H1 (cell line): ENCODE data around the gene CUX1. TPM values are rescaled to one million over a fixed set of nuclear protein-coding genes. Genes with fewer than 3 reads are reported as not detected.
A peak's percentile ranks its signal among the peaks of the same experiment; 100 is the strongest.

ENCODE experiments used
- CTCF ChIA-PET: fragments of 300-600 bp; sonication (Branson Sonifier 250); formaldehyde crosslinking; loops from one replicate; lab custom pipeline; 2021; ENCODE audit not compliant: partially characterized antibody; lab: Charles Lee
- POLR2A ChIA-PET: fragments of 300-600 bp; sonication (Branson Sonifier 250); formaldehyde crosslinking; loops from one replicate; lab custom pipeline; 2021; ENCODE audit warnings: inconsistent platforms; ENCODE audit not compliant: partially characterized antibody; lab: Charles Lee
- DNase-seq, 2 experiments: peaks; one replicate each; pipeline versions ENCODE4 v3.0.0 to v3.0.0-alpha.2; 2010 to 2022; ENCODE audit warnings: low spot score in 2 of 2, low read depth in 1 of 2, mixed read lengths in 1 of 2
- FAIRE-seq: peaks from 2 replicates; lab custom pipeline; 2011; peaks lifted over from hg19 to GRCh38; lab: Jason Lieb, UNC
- H2AFZ ChIP-seq: 2 replicates; pipeline ENCODE4 v1.8.1; 2012; ENCODE audit warnings: low read length, inconsistent platforms
- H2AK5ac ChIP-seq: 2 replicates; pipeline ENCODE4 v1.6.1; 2013; ENCODE audit warnings: low read depth, low read length
- H2BK120ac ChIP-seq: replicated peaks from 2 replicates; pipeline ENCODE3; 2013; ENCODE audit warnings: low read depth, low read length, inconsistent platforms
- H2BK12ac ChIP-seq: 2 replicates; pipeline ENCODE4 v1.6.1; 2013; ENCODE audit warnings: low read depth, low read length
- H2BK15ac ChIP-seq: 2 replicates; pipeline ENCODE4 v1.6.1; 2013; ENCODE audit warnings: low read length
- H2BK20ac ChIP-seq: 2 replicates; pipeline ENCODE4 v1.6.1; 2013; ENCODE audit warnings: low read length
- H2BK5ac ChIP-seq: 2 replicates; pipeline ENCODE4 v1.6.1; 2013; ENCODE audit warnings: low read depth, low read length
- H3K14ac ChIP-seq: 2 replicates; pipeline ENCODE4 v1.6.1; 2013; ENCODE audit warnings: inconsistent platforms; ENCODE audit not compliant: insufficient read length
- H3K18ac ChIP-seq: 2 replicates; pipeline ENCODE4 v1.6.1; 2013; ENCODE audit warnings: low read length; ENCODE audit errors: extremely low read depth
- H3K23ac ChIP-seq: 2 replicates; pipeline ENCODE4 v1.6.1; 2013; ENCODE audit warnings: inconsistent platforms; ENCODE audit not compliant: insufficient read length
- H3K23me2 ChIP-seq: 2 replicates; pipeline ENCODE4 v1.6.1; 2013; ENCODE audit warnings: low read depth, low read length
- H3K27ac ChIP-seq: 2 replicates; pipeline ENCODE4 v1.6.1; 2011; ENCODE audit warnings: low read depth, low read length, inconsistent platforms
- H3K27me3 ChIP-seq, 4 experiments: replicated peaks in 1 of 4; 1 replicate in 1 of 4; 2 replicates in 3 of 4; pipeline versions ENCODE4 v1.6.1 to v1.8.1; 2011 to 2013; ENCODE audit warnings: low read length in 3 of 4, mild to moderate bottlenecking in 3 of 4, inconsistent platforms in 2 of 4, mixed read lengths in 2 of 4, moderate library complexity in 1 of 4; ENCODE audit not compliant: control insufficient read depth in 3 of 4, insufficient read depth in 3 of 4; ENCODE audit errors: extremely low read depth in 1 of 4
- H3K36me3 ChIP-seq, 4 experiments: 2 replicates each; pipeline versions ENCODE4 v1.6.1 to v1.8.1; 2011 to 2013; ENCODE audit warnings: mild to moderate bottlenecking in 4 of 4, low read length in 3 of 4, moderate library complexity in 2 of 4, control low read depth in 1 of 4, inconsistent platforms in 1 of 4; ENCODE audit not compliant: insufficient read depth in 4 of 4, control insufficient read depth in 2 of 4
- H3K4ac ChIP-seq: replicated peaks from 2 replicates; pipeline ENCODE3; 2013; ENCODE audit warnings: low read length, low read depth, mixed read lengths, inconsistent platforms; ENCODE audit not compliant: insufficient read length
- H3K4me1 ChIP-seq, 4 experiments: replicated peaks in 1 of 4; 1 replicate in 1 of 4; 2 replicates in 3 of 4; pipeline versions ENCODE4 v1.6.1 to v1.8.1; 2011 to 2013; ENCODE audit warnings: low read length in 3 of 4, inconsistent platforms in 2 of 4, mixed read lengths in 1 of 4; ENCODE audit not compliant: insufficient read depth in 4 of 4, control insufficient read depth in 3 of 4
- H3K4me2 ChIP-seq, 2 experiments: 2 replicates each; pipeline versions ENCODE4 v1.6.1 to v1.8.1; 2011 to 2013; ENCODE audit warnings: low read depth in 2 of 2, low read length in 2 of 2, control low read depth in 1 of 2, inconsistent platforms in 1 of 2, mild to moderate bottlenecking in 1 of 2; ENCODE audit not compliant: insufficient read depth in 1 of 2
- H3K4me3 ChIP-seq, 4 experiments: fragments of 200-600, 300-600 bp in 1 of 4; sonication (generic), shearing (Covaris generic), sonication (Bioruptor Twin) in 1 of 4; 2 replicates each; pipeline versions ENCODE4 v1.5.1 to v1.8.1; 2011 to 2016; ENCODE audit warnings: low read length in 4 of 4, low read depth in 3 of 4, control low read depth in 2 of 4, inconsistent platforms in 2 of 4, mild to moderate bottlenecking in 2 of 4, mixed read lengths in 1 of 4, moderate library complexity in 1 of 4; ENCODE audit not compliant: insufficient read depth in 2 of 4; ENCODE audit errors: extremely low read depth in 1 of 4
- H3K56ac ChIP-seq: replicated peaks from 2 replicates; pipeline ENCODE3; 2013; ENCODE audit warnings: low read depth, mild to moderate bottlenecking, mixed read lengths, low read length, inconsistent platforms; ENCODE audit not compliant: insufficient read length
- H3K79me1 ChIP-seq: 2 replicates; pipeline ENCODE4 v1.6.1; 2013; ENCODE audit warnings: low read depth, low read length, control low read depth
- H3K79me2 ChIP-seq, 2 experiments: 2 replicates each; pipeline versions ENCODE4 v1.6.1 to v1.8.1; 2012 to 2013; ENCODE audit warnings: low read length in 2 of 2, mild to moderate bottlenecking in 2 of 2, inconsistent platforms in 1 of 2; ENCODE audit not compliant: insufficient read depth in 2 of 2, control insufficient read depth in 1 of 2
- H3K9ac ChIP-seq, 4 experiments: replicated peaks in 1 of 4; 1 replicate in 1 of 4; 2 replicates in 3 of 4; pipeline versions ENCODE4 v1.6.1 to v1.8.1; 2011 to 2013; ENCODE audit warnings: low read depth in 3 of 4, low read length in 3 of 4, control low read depth in 2 of 4, mild to moderate bottlenecking in 2 of 4, moderate library complexity in 2 of 4, inconsistent platforms in 1 of 4; ENCODE audit errors: extremely low read depth in 1 of 4
- H3K9me3 ChIP-seq, 2 experiments: 2 replicates each; pipeline versions ENCODE4 v1.6.1 to v1.8.1; 2012 to 2013; ENCODE audit warnings: mild to moderate bottlenecking in 2 of 2, moderate library complexity in 2 of 2, control low read depth in 1 of 2, inconsistent platforms in 1 of 2, low read depth in 1 of 2, low read length in 1 of 2, mixed read lengths in 1 of 2; ENCODE audit not compliant: insufficient read depth in 2 of 2
- H4K20me1 ChIP-seq, 2 experiments: replicated peaks in 1 of 2; 2 replicates each; pipeline versions ENCODE3 to v1.8.1; 2011 to 2013; ENCODE audit warnings: inconsistent platforms in 2 of 2, low read length in 2 of 2, mild to moderate bottlenecking in 1 of 2; ENCODE audit not compliant: insufficient read depth in 2 of 2, control insufficient read depth in 1 of 2
- H4K5ac ChIP-seq: 2 replicates; pipeline ENCODE4 v1.6.1; 2013; ENCODE audit warnings: low read length, low read depth, mixed read lengths, inconsistent platforms; ENCODE audit not compliant: insufficient read length
- H4K8ac ChIP-seq: 2 replicates; pipeline ENCODE4 v1.8.0; 2013; ENCODE audit warnings: mild to moderate bottlenecking, moderate library complexity, low read length, inconsistent platforms; ENCODE audit not compliant: insufficient read depth; ENCODE audit errors: extremely low read depth
- H4K91ac ChIP-seq: replicated peaks from 2 replicates; pipeline ENCODE3; 2013; ENCODE audit warnings: low read length, mixed read lengths, inconsistent platforms; ENCODE audit not compliant: insufficient read length
- EGR1 ChIP-seq: IDR thresholded peaks from 2 replicates; pipeline ENCODE4 v1.6.1; 2011; ENCODE audit warnings: low read depth, low read length, borderline replicate concordance
- RFX5 ChIP-seq: IDR thresholded peaks from 2 replicates; pipeline ENCODE4 v1.6.1; 2011; ENCODE audit warnings: low read depth, low read length, improper control_type of control experiment, borderline replicate concordance
- TAF7 ChIP-seq: optimal IDR thresholded peaks from 2 replicates; pipeline ENCODE3; 2011; ENCODE audit warnings: low read depth, mild to moderate bottlenecking, inconsistent platforms, low read length, moderate library complexity, borderline replicate concordance
- TEAD4 ChIP-seq: IDR thresholded peaks from 2 replicates; pipeline ENCODE4 v1.6.1; 2012; ENCODE audit warnings: low read depth, low read length, inconsistent platforms, mixed read lengths
- ZNF274 ChIP-seq: IDR thresholded peaks from 2 replicates; pipeline ENCODE4 v1.7.0; 2012; ENCODE audit warnings: low read length, borderline replicate concordance; ENCODE audit errors: extremely low read depth
- WGBS, 2 experiments: shearing (Covaris generic) in 1 of 2; methylation state at CpG; one replicate each; pipeline versions ENCODE4 v1.1.6 to v1.1.7; 2013 to 2015; ENCODE audit warnings: low lambda C conversion rate in 2 of 2, mixed read lengths in 2 of 2, inconsistent platforms in 1 of 2, low coverage in 1 of 2, missing lambda C conversion rate in 1 of 2; ENCODE audit not compliant: insufficient replicate concordance in 2 of 2, insufficient coverage in 1 of 2, insufficient read length in 1 of 2; ENCODE audit errors: extremely low coverage in 1 of 2, missing lambda C conversion rate in 1 of 2; 5-methylcytosine and 5-hydroxymethylcytosine counted together
- polyA plus RNA-seq, 7 experiments: library from polyadenylated mRNA; depleted of rRNA in 3 of 7; stranded (reverse) in 5 of 7; unstranded in 2 of 7; fragments of >200 nt in 5 of 7; fragments of 200-250 nt in 2 of 7; gene quantifications; 1 replicate in 5 of 7; 2 replicates in 1 of 7; 4 replicates in 1 of 7; pipeline versions ENCODE4 v1.2.1 to v1.2.3, GENCODE V29; 2011 to 2013; ENCODE audit warnings: missing spikeins in 2 of 7, mixed read lengths in 2 of 7
- total RNA-seq: library from RNA; stranded (reverse); fragmentation: NEBNext Ultra II Directional; extraction: Animal tissue kit (Norgen Biotek cat#: 25700); gene quantifications from 2 replicates; pipeline ENCODE4 v1.2.1, GENCODE V29; 2021

Gene CUX1
- total and polyA plus RNA-seq, 2 of the 8 experiments (the other 6 are each of a cell fraction or from before 2014, with no cell fraction given): 21.6 to 65.9 TPM

GRCh38 chr7:101941481-101942383 is 124.3 kb downstream of the CUX1 start:
- CTCF ChIA-PET: interaction anchor here (0.7 to 1.5 kb wide), 9 partner anchors 13 to 275 kb away, joined by 3 to 5 read pairs (median 3); no protein-coding TSS in a partner anchor
- Histone ChIP-seq H3K79me1 (peaks cover 21% of the 10 kb centered on the region), H3K79me2 (peaks cover 3 to 79% of the 10 kb centered on the region in 2 experiments; a peak in 3 of 4 replicates), H4K5ac (no peak overlapping the region), H3K36me3 (no peaks in the 10 kb centered on the region), H3K14ac (no peak overlapping the region), H3K27me3 (no peaks in the 10 kb centered on the region), H2BK12ac (peak overlapping the region; percentile 32; the same call in 1 of the 2 replicates), H3K56ac (no peak overlapping the region), H3K9me3 (no peaks in the 10 kb centered on the region), H2BK120ac (peak overlapping the region; percentile 21), H3K4ac (peak overlapping the region; percentile 24), H4K91ac (no peak overlapping the region), H3K27ac (peak overlapping the region; percentile 34; the same call in 1 of the 2 replicates), H2AFZ (no peak overlapping the region), H2BK15ac (no peak overlapping the region; the same call in 1 of the 2 replicates), H2BK5ac (peak overlapping the region; percentile 72), H4K20me1 (peaks cover 2 to 5% of the 10 kb centered on the region in 2 experiments), H3K9ac (peak overlapping the region in 2 of 4 experiments; percentile 6 to 16; a peak in 1 of 7 replicates), H2AK5ac (peak overlapping the region; percentile 82), H2BK20ac (peak overlapping the region; percentile 87; the same call in 1 of the 2 replicates), H3K18ac (no peak overlapping the region; the same call in 1 of the 2 replicates), H3K4me2 (peak overlapping the region; percentile 18 to 56; a peak in 3 of 4 replicates), H3K4me3 (0 out of 8 replicates have a peak overlapping the region, but pooled peaks of 1 of the 4 experiments have one; percentile 2), H4K8ac (no peak overlapping the region), H3K23me2 (no peaks in the 10 kb centered on the region), H3K23ac (no peak overlapping the region), H3K4me1 (peaks cover 13 to 35% (median 29%) of the 10 kb centered on the region in 4 experiments)
- POLR2A ChIA-PET: interaction anchor here (0.8 to 1.1 kb wide), 5 partner anchors 16 to 316 kb away, joined by 3 to 4 read pairs (median 3); no protein-coding TSS in a partner anchor
- no peak for FAIRE-seq
- 70% methylated on average over 12 of the region's 12 CpGs; no CpG with 5 or more reads in 1 of the 2 experiments for WGBS, 2 experiments
- TF ChIP-seq EGR1: no peak
- TF ChIP-seq RFX5: no peak
- no peak for TF ChIP-seq TEAD4
- no peak for TF ChIP-seq ZNF274
- TF ChIP-seq TAF7: no peak
- no peak for DNase-seq
